Breast epithelium (tissue), 4 donors: ENCODE data around the gene RAX. TPM values are rescaled to one million over a fixed set of nuclear protein-coding genes. Genes with fewer than 3 reads are reported as not detected.

Experiments used
- DNase-seq, 2 donors: peaks; one replicate each; pipeline ENCODE4 v3.0.0-alpha.2; 2019; ENCODE audit warnings: low spot score in 2 of 2
- H3K27ac ChIP-seq, 2 donors: fragments of 200-600 bp; sonication (generic) in 1 of 2; one replicate each; pipeline ENCODE4 v1.5.1; 2016 to 2019; ENCODE audit warnings: mild to moderate bottlenecking in 1 of 2
- H3K27me3 ChIP-seq, 2 donors: fragments of 200-600 bp; sonication (generic) in 1 of 2; one replicate each; pipeline versions ENCODE4 v1.5.1 to v1.6.0; 2017 to 2019; ENCODE audit warnings: control low read depth in 1 of 2, mild to moderate bottlenecking in 1 of 2
- H3K36me3 ChIP-seq: fragments of 200-600 bp; one replicate; pipeline ENCODE4 v1.5.1; 2019
- H3K4me1 ChIP-seq, 2 donors: fragments of 200-600 bp; sonication (generic); one replicate each; pipeline ENCODE4 v1.5.1; 2016 to 2019; ENCODE audit warnings: control low read depth in 1 of 2
- H3K4me3 ChIP-seq, 3 donors: fragments of 200-600 bp; sonication (generic); 1 replicate in 2 of 3; 2 replicates in 1 of 3; pipeline ENCODE4 v1.5.1; 2016 to 2019; ENCODE audit warnings: mild to moderate bottlenecking in 3 of 3, moderate library complexity in 2 of 3
- H3K9me3 ChIP-seq, 2 donors: fragments of 200-600 bp; sonication (generic) in 1 of 2; one replicate each; pipeline ENCODE4 v1.5.1; 2016 to 2019; ENCODE audit warnings: control low read depth in 1 of 2
- POLR2A ChIP-seq: fragments of 450-650 bp; IDR thresholded peaks from one replicate; pipeline ENCODE4 v1.6.1; 2016; ENCODE audit warnings: antibody characterized with exemption, mild to moderate bottlenecking, moderate library complexity
- POLR2AphosphoS5 ChIP-seq, 3 donors: sonication (generic); formaldehyde crosslinking; IDR thresholded peaks; one replicate each; pipeline ENCODE4 v1.6.1; 2017; ENCODE audit warnings: antibody characterized with exemption in 3 of 3
- intact Hi-C: fragments of 100-400 bp; cut with DNase I; formaldehyde crosslinking; loops from one replicate; pipeline ENCODE4 v1.15.1; 2023; ENCODE audit warnings: low total_unique reads
- total RNA-seq, 3 donors: library from RNA; depleted of rRNA; stranded (reverse); fragments of >200 nt; gene quantifications; one replicate each; pipeline ENCODE4 v1.1.0, GENCODE V29; 2016
- TF ChIP-seq, protein P1 (sequence below), 3 donors: fragments of 450-650 bp; IDR thresholded peaks; one replicate each; pipeline ENCODE4 v1.5.1; 2016 to 2017; ENCODE audit warnings: antibody characterized with exemption in 3 of 3, mild to moderate bottlenecking in 3 of 3, moderate library complexity in 3 of 3

Gene RAX
- total RNA-seq, 3 donors from 2014 or later, result not detected

DNA sequence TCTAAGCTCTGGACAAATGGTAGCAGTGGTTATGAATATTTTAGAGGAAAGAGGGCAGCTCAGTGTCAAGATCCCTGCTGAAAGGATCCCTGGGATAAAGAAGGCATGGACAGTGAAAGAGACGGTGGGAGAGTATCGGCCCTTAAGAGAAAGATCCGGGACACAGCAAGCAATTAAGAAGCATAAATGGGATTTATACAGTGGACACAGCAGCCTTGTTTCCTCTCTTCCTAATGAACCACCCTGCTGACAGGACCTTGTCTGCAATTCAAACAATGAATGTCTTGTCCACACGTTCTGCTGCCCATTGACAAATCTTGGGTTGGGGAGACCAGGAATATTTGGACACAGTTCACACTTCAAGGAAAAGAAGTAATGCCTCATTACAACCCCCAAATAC is 28.7 kb upstream of the RAX start:
- TF ChIP-seq, protein P1, sequence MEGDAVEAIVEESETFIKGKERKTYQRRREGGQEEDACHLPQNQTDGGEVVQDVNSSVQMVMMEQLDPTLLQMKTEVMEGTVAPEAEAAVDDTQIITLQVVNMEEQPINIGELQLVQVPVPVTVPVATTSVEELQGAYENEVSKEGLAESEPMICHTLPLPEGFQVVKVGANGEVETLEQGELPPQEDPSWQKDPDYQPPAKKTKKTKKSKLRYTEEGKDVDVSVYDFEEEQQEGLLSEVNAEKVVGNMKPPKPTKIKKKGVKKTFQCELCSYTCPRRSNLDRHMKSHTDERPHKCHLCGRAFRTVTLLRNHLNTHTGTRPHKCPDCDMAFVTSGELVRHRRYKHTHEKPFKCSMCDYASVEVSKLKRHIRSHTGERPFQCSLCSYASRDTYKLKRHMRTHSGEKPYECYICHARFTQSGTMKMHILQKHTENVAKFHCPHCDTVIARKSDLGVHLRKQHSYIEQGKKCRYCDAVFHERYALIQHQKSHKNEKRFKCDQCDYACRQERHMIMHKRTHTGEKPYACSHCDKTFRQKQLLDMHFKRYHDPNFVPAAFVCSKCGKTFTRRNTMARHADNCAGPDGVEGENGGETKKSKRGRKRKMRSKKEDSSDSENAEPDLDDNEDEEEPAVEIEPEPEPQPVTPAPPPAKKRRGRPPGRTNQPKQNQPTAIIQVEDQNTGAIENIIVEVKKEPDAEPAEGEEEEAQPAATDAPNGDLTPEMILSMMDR (IDR thresholded peaks at IDR 0.05), result no peak
- TF ChIP-seq POLR2AphosphoS5 (IDR thresholded peaks at IDR 0.05), result no peak
- TF ChIP-seq POLR2A, result no peak
- Histone ChIP-seq H3K36me3 (no peaks in the 10 kb centered on the region), H3K4me3 (no peak overlapping the region), H3K9me3 (no peaks in the 10 kb centered on the region), H3K4me1 (no peaks in the 10 kb centered on the region), H3K27ac (no peak overlapping the region), H3K27me3 (peaks cover 0 to 5% of the 10 kb centered on the region in 2 donors)
- intact Hi-C loops, result no loop called here
- no peak for DNase-seq

GRCh38 chr18:59300676-59301285 is 27.5 kb upstream of the RAX start:
- H3K27me3 ChIP-seq, result peaks cover 0 to 2% of the 10 kb centered on the region in 2 donors
- TF ChIP-seq POLR2AphosphoS5 (IDR thresholded peaks at IDR 0.05), result no peak
- TF ChIP-seq POLR2A, result no peak
- TF ChIP-seq, protein P1 (IDR thresholded peaks at IDR 0.05), result no peak
- H3K27ac ChIP-seq, result no peak overlapping the region
- H3K4me1 ChIP-seq, result no peaks in the 10 kb centered on the region
- no peaks in the 10 kb centered on the region for H3K9me3 ChIP-seq
- H3K4me3 ChIP-seq, result no peak overlapping the region
- H3K36me3 ChIP-seq, result no peaks in the 10 kb centered on the region
- intact Hi-C loops, result no loop called here
- no peak for DNase-seq

DNA sequence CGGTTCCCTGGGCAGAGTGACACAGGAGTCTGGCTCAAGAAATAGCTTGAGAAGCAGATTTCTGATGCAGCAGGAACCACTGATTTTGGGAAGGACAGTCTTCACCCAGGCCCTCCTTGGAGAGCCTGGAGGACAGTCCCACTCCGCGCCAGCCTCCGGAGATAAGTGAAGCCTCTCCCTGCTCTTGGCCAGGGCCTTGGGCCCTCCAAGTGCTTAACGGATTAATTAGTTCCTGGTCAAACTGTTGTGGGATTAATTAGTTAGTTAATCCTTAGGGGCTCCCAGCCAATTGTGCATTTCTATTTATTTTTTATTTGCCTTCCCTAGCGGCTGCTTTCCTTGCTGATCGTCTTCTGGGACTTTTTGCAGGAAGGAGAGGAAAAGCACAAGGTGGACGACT is 25.6 kb upstream of the RAX start:
- Histone ChIP-seq H3K4me3 (no peak overlapping the region), H3K4me1 (no peaks in the 10 kb centered on the region), H3K27me3 (peaks cover 0 to 6% of the 10 kb centered on the region in 2 donors), H3K36me3 (no peaks in the 10 kb centered on the region), H3K27ac (no peak overlapping the region), H3K9me3 (no peaks in the 10 kb centered on the region)
- TF ChIP-seq, protein P1 (IDR thresholded peaks at IDR 0.05), result no peak
- TF ChIP-seq POLR2A, result no peak
- TF ChIP-seq POLR2AphosphoS5 (IDR thresholded peaks at IDR 0.05), result no peak
- intact Hi-C loops, result no loop called here
- no peak for DNase-seq

DNA sequence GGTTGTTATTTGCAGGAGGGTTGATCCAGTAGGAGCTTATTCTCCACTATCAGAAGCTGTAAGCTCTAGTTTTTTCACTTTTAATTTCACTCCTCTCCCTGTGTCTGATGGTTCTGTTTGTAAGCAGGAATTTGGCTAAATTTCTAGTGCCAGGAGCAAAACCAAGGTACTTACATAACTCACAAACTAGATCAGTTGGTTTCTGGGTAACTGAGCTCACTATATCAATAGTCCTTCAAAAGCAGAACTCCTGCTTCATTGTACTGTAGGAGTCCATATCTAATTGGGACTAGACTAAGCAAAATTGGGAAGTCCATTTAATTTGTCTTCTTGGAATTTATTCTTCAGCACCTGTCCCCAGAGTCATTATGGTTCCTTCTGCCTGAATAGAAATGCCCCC is 20.1 kb upstream of the RAX start:
- DNase-seq, result no peak
- TF ChIP-seq POLR2AphosphoS5 (IDR thresholded peaks at IDR 0.05) (no peak), POLR2A (no peak)
- TF ChIP-seq, protein P1 (IDR thresholded peaks at IDR 0.05), result no peak

GRCh38 chr18:59286341-59286740 is 13.1 kb upstream of the RAX start:
- Histone ChIP-seq H3K4me3 (no peak overlapping the region), H3K9me3 (no peaks in the 10 kb centered on the region), H3K27ac (no peak overlapping the region), H3K27me3 (peaks cover 0 to 14% of the 10 kb centered on the region in 2 donors), H3K36me3 (no peaks in the 10 kb centered on the region), H3K4me1 (no peaks in the 10 kb centered on the region)
- TF ChIP-seq, protein P1 (IDR thresholded peaks at IDR 0.05), result no peak
- TF ChIP-seq POLR2AphosphoS5 (IDR thresholded peaks at IDR 0.05), result no peak
- TF ChIP-seq POLR2A, result no peak
- no peak for DNase-seq
- intact Hi-C loops, result no loop called here

More for the DNA sequence above, 20.1 kb upstream of the RAX start:
- Histone ChIP-seq H3K4me1 (no peaks in the 10 kb centered on the region), H3K27me3 (peaks cover 0 to 6% of the 10 kb centered on the region in 2 donors), H3K27ac (no peak overlapping the region), H3K9me3 (no peaks in the 10 kb centered on the region), H3K4me3 (no peak overlapping the region), H3K36me3 (no peaks in the 10 kb centered on the region)
- intact Hi-C loops, result no loop called here
